Measurements from ENCODE around the gene CDCA7.

- TF ChIP-seq CTCF (conservative IDR thresholded peaks at IDR 0.05; ENCODE audit: low read depth, low read length) (no peak), EZH2phosphoT487 (IDR thresholded peaks at IDR 0.05; ENCODE audit: borderline replicate concordance, low read length) (no peak)
These were observed 7.1 kb upstream of the CDCA7 start for GRCh38 chr2:173347305-173348168.

Measured in PC-3 (cell line).